Smooth muscle cell (in vitro differentiated cells): ENCODE data around the gene COL1A1. TPM values are rescaled to one million over a fixed set of nuclear protein-coding genes. Genes with fewer than 3 reads are reported as not detected.

Source experiments
- DNase-seq: peaks from one replicate; lab custom pipeline; 2025; ENCODE audit not compliant: unreplicated experiment; lab: John Stamatoyannopoulos, UW
- H2AFZ ChIP-seq: fragments of 200-600 bp; sonication (generic); 2 replicates; pipeline ENCODE4 v1.6.0; 2016; ENCODE audit warnings: antibody characterized with exemption, low read depth, mild to moderate bottlenecking
- H3F3A ChIP-seq: fragments of 200-600 bp; sonication (generic); 2 replicates; pipeline ENCODE4 v1.6.0; 2017; ENCODE audit warnings: antibody characterized with exemption, low read depth
- H3K27ac ChIP-seq: fragments of 200-600 bp; sonication (generic); 2 replicates; pipeline ENCODE4 v1.5.1; 2016; ENCODE audit warnings: low read depth, mild to moderate bottlenecking
- H3K27me3 ChIP-seq: fragments of 200-600 bp; sonication (generic); 2 replicates; pipeline ENCODE4 v1.6.1; 2016; ENCODE audit warnings: low read depth, mild to moderate bottlenecking
- H3K36me3 ChIP-seq: fragments of 200-600 bp; sonication (generic); 2 replicates; pipeline ENCODE4 v1.5.1; 2016; ENCODE audit warnings: low read depth
- H3K4me1 ChIP-seq: fragments of 200-600 bp; sonication (generic); 2 replicates; pipeline ENCODE4 v1.5.1; 2016; ENCODE audit warnings: low read depth
- H3K4me2 ChIP-seq: fragments of 200-600 bp; sonication (generic); 2 replicates; pipeline ENCODE4 v1.6.0; 2016; ENCODE audit warnings: mild to moderate bottlenecking
- H3K4me3 ChIP-seq: fragments of 200-600 bp; sonication (generic); 2 replicates; pipeline ENCODE4 v1.5.1; 2016; ENCODE audit warnings: mild to moderate bottlenecking
- H3K79me2 ChIP-seq: fragments of 200-600 bp; sonication (generic); 2 replicates; pipeline ENCODE4 v1.6.0; 2016; ENCODE audit warnings: low read depth, mild to moderate bottlenecking
- H3K9ac ChIP-seq: fragments of 200-600 bp; sonication (generic); 2 replicates; pipeline ENCODE4 v1.6.0; 2016; ENCODE audit warnings: low read depth
- H3K9me3 ChIP-seq: fragments of 200-600 bp; sonication (generic); replicated peaks from 2 replicates; pipeline ENCODE4 v1.5.1; 2016; ENCODE audit warnings: low read depth
- H4K20me1 ChIP-seq: fragments of 200-600 bp; sonication (generic); 2 replicates; pipeline ENCODE4 v1.6.0; 2016; ENCODE audit warnings: low read depth
- CTCF ChIP-seq: fragments of 200-600 bp; sonication (generic); IDR thresholded peaks from 2 replicates; pipeline ENCODE4 v1.5.1; 2017; ENCODE audit warnings: borderline replicate concordance, mild to moderate bottlenecking, antibody characterized with exemption; ENCODE audit not compliant: insufficient read depth, poor library complexity, severe bottlenecking
- WGBS: methylation state at CpG from one replicate; pipeline ENCODE4 v1.1.7; 2016; ENCODE audit warnings: low lambda C conversion rate; 5-methylcytosine and 5-hydroxymethylcytosine counted together
- polyA plus RNA-seq: library from polyadenylated mRNA; unstranded; fragments of >200 nt; fragmentation: Nextera tagmentation; extraction: Ambion mirVana; gene quantifications from 2 replicates; pipeline ENCODE4 v1.2.1, GENCODE V29; 2016
- total RNA-seq: library from RNA; depleted of rRNA; stranded (reverse); fragments of >200 nt; gene quantifications from 2 replicates; pipeline ENCODE4 v1.2.3, GENCODE V29; 2014

Gene COL1A1
- total and polyA plus RNA-seq, 2 experiments from 2014 or later, result 4,141 to 25,649 TPM

GRCh38 chr17:50157891-50158290 is 43.5 kb downstream of the COL1A1 start:
- H2AFZ ChIP-seq, result no peak overlapping the region

GRCh38 chr17:50155115-50155819 is 46.2 kb downstream of the COL1A1 start:
- TF ChIP-seq CTCF, result no peak
- no peaks in the 10 kb centered on the region for H3K36me3 ChIP-seq
- H3K27ac ChIP-seq, result peak overlapping the region; percentile 50
- H3K27me3 ChIP-seq, result no peaks in the 10 kb centered on the region
- peaks cover 6% of the 10 kb centered on the region for H3K79me2 ChIP-seq
- H3K4me3 ChIP-seq, result no peak overlapping the region
- H3K9ac ChIP-seq, result no peak overlapping the region
- peak overlapping the region; percentile 27 for H3K4me2 ChIP-seq
- H2AFZ ChIP-seq, result no peak overlapping the region
- no peak for DNase-seq
- H3K4me1 ChIP-seq, result peaks cover 8% of the 10 kb centered on the region
- H3F3A ChIP-seq, result peaks cover 12% of the 10 kb centered on the region
- 68% methylated on average over 8 of the region's 8 CpGs for WGBS
- H3K9me3 ChIP-seq, result no peaks in the 10 kb centered on the region
- H4K20me1 ChIP-seq, result no peaks in the 10 kb centered on the region

More at GRCh38 chr17:50157891-50158290, 43.5 kb downstream of the COL1A1 start:
- no peak overlapping the region for H3K9ac ChIP-seq
- no peak overlapping the region for H3K4me2 ChIP-seq
- WGBS, result 77% methylated on average over 4 of the region's 4 CpGs
- H3K4me3 ChIP-seq, result no peak overlapping the region
- H3F3A ChIP-seq, result peaks cover 7% of the 10 kb centered on the region
- no peaks in the 10 kb centered on the region for H3K27me3 ChIP-seq
- no peak for DNase-seq
- H3K36me3 ChIP-seq, result no peaks in the 10 kb centered on the region
- H3K9me3 ChIP-seq, result no peaks in the 10 kb centered on the region
- no peaks in the 10 kb centered on the region for H3K79me2 ChIP-seq
- no peaks in the 10 kb centered on the region for H4K20me1 ChIP-seq
- H3K27ac ChIP-seq, result no peak overlapping the region
- TF ChIP-seq CTCF, result no peak
- peaks cover 4% of the 10 kb centered on the region for H3K4me1 ChIP-seq

GRCh38 chr17:50154604-50155003 is 46.8 kb downstream of the COL1A1 start:
- 85% methylated on average over 1 of the region's 1 CpG for WGBS
- H3K9me3 ChIP-seq, result no peaks in the 10 kb centered on the region
- H3K27ac ChIP-seq, result no peak overlapping the region

More at GRCh38 chr17:50154604-50155003, 46.8 kb downstream of the COL1A1 start:
- Histone ChIP-seq H3K4me2 (no peak overlapping the region), H3K79me2 (peaks cover 12% of the 10 kb centered on the region), H4K20me1 (peaks cover 3% of the 10 kb centered on the region), H3F3A (peaks cover 12% of the 10 kb centered on the region), H3K4me1 (peaks cover 8% of the 10 kb centered on the region), H3K27me3 (no peaks in the 10 kb centered on the region), H2AFZ (no peak overlapping the region), H3K4me3 (no peak overlapping the region), H3K9ac (no peak overlapping the region), H3K36me3 (no peaks in the 10 kb centered on the region)
- no peak for TF ChIP-seq CTCF
- DNase-seq, result no peak
